ENCODE results near the gene ARID4B. TPM values are rescaled to one million over a fixed set of nuclear protein-coding genes. Genes with fewer than 3 reads are reported as not detected.

ARID4B gene
- total RNA-seq, 4 donors from 2014 or later = 27.0 to 172 (median 70.8) TPM

GRCh38 chr1:235351898-235352297 lies 23.9 kb upstream of the ARID4B start:
- DNase-seq = no peak
- TF ChIP-seq POLR2A (IDR thresholded peaks at IDR 0.05) (no peak), CTCF (IDR thresholded peaks at IDR 0.05) (no peak)
- no peaks in the 10 kb centered on the region for H3K9me3 ChIP-seq

GRCh38 chr1:235351441-235351840 lies 23.5 kb upstream of the ARID4B start:
- Histone ChIP-seq H3K36me3 (no peaks in the 10 kb centered on the region), H3K27ac (no peak overlapping the region)

More at GRCh38 chr1:235351898-235352297, 23.9 kb upstream of the ARID4B start:
- H3K36me3 ChIP-seq = no peaks in the 10 kb centered on the region
- H3K4me1 ChIP-seq = no peaks in the 10 kb centered on the region
- H3K4me3 ChIP-seq = no peak overlapping the region
- H3K27ac ChIP-seq = no peak overlapping the region
- no peaks in the 10 kb centered on the region for H3K27me3 ChIP-seq

DNA sequence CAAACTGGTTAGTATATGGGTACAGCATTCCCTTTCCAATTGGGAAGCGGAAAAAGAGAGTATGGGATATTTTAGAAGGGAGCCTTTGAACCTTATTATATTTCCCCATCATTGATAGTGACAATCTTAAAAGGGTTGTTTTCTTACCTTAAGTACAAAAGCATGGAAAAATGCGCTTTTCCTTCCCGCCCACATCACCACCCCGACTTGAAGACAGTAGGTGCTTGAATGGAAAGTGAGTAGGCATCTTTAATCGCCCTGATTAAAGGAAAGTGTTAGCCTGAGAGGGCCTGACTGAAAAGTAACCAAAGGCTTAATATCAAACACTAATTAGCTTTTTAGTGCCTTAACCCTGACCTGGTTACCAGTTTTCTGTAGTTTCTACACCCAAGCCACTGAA lies 15.7 kb upstream of the ARID4B start:
- TF ChIP-seq CTCF (IDR thresholded peaks at IDR 0.05) (no peak), POLR2A (IDR thresholded peaks at IDR 0.05) (no peak)
- no peaks in the 10 kb centered on the region for H3K9me3 ChIP-seq
- no peak for DNase-seq
- H3K4me1 ChIP-seq = no peaks in the 10 kb centered on the region
- no peak overlapping the region for H3K4me3 ChIP-seq
- H3K27ac ChIP-seq = no peak overlapping the region
- H3K27me3 ChIP-seq = no peaks in the 10 kb centered on the region
- H3K36me3 ChIP-seq = peaks cover 0 to 29% (median 0%) of the 10 kb centered on the region in 3 donors

More at GRCh38 chr1:235351441-235351840, 23.5 kb upstream of the ARID4B start:
- Histone ChIP-seq H3K27me3 (no peaks in the 10 kb centered on the region), H3K9me3 (no peaks in the 10 kb centered on the region), H3K4me1 (no peaks in the 10 kb centered on the region), H3K4me3 (no peak overlapping the region)
- no peak for TF ChIP-seq CTCF (IDR thresholded peaks at IDR 0.05)
- no peak for TF ChIP-seq POLR2A (IDR thresholded peaks at IDR 0.05)
- no peak for DNase-seq

DNA sequence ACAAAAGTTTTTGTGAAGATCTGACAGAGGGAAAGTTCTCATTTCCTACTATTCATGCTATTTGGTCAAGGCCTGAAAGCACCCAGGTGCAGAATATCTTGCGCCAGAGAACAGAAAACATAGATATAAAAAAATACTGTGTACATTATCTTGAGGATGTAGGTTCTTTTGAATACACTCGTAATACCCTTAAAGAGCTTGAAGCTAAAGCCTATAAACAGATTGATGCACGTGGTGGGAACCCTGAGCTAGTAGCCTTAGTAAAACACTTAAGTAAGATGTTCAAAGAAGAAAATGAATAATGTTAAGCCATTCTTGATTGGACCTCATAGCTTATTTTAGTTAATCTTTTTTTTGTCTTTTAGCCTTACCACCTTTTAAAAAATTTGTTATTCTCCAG lies 14.5 kb upstream of the ARID4B start:
- Histone ChIP-seq H3K36me3 (peaks cover 0 to 40% (median 0%) of the 10 kb centered on the region in 3 donors), H3K4me1 (no peaks in the 10 kb centered on the region), H3K27me3 (no peaks in the 10 kb centered on the region), H3K27ac (no peak overlapping the region), H3K4me3 (no peak overlapping the region), H3K9me3 (no peaks in the 10 kb centered on the region)
- no peak for DNase-seq
- TF ChIP-seq POLR2A (IDR thresholded peaks at IDR 0.05) (no peak), CTCF (IDR thresholded peaks at IDR 0.05) (no peak)

GRCh38 chr1:235342039-235342438 lies 14.1 kb upstream of the ARID4B start:
- Histone ChIP-seq H3K9me3 (no peaks in the 10 kb centered on the region), H3K27ac (no peak overlapping the region), H3K4me1 (peaks cover 0 to 4% (median 0%) of the 10 kb centered on the region in 4 donors), H3K27me3 (no peaks in the 10 kb centered on the region), H3K4me3 (no peak overlapping the region), H3K36me3 (peaks cover 0 to 41% (median 0%) of the 10 kb centered on the region in 3 donors)
- DNase-seq = no peak
- TF ChIP-seq POLR2A (IDR thresholded peaks at IDR 0.05) (no peak), CTCF (IDR thresholded peaks at IDR 0.05) (no peak)

DNA sequence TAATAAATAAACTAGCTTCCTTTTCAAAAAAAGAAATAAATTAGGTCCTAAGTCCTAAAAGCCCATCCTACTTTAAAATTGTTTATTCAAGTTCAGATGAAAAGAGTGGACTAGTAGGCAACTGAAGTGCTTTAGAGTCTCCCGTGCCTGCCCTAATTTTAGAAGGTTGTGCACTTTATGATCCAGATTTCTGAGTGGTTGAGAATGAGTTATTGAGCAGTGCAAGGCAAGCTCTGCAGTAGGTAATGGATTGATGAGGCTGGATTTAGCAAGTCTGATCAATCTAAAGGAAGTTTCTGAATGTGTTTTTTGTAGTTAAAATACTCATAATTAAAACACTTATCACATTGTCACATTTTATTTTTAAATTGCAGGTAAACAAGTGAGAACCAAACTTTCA lies 13.4 kb upstream of the ARID4B start:
- Histone ChIP-seq H3K27me3 (no peaks in the 10 kb centered on the region), H3K4me1 (peaks cover 0 to 10% (median 0%) of the 10 kb centered on the region in 4 donors), H3K4me3 (no peak overlapping the region), H3K9me3 (no peaks in the 10 kb centered on the region), H3K27ac (no peak overlapping the region), H3K36me3 (peaks cover 0 to 41% (median 0%) of the 10 kb centered on the region in 3 donors)
- DNase-seq = no peak
- TF ChIP-seq POLR2A (IDR thresholded peaks at IDR 0.05) = no peak
- no peak for TF ChIP-seq CTCF (IDR thresholded peaks at IDR 0.05)

All from Peyer's patch (tissue), 4 donors.